PC-9 (cell line): ENCODE results near the gene ATP23.

Source experiments
- CTCF ChIP-seq: fragments of 200-600 bp; sonication (generic); conservative IDR thresholded peaks from 2 replicates; pipeline ENCODE4 v1.6.1; 2017; ENCODE audit warnings: mixed run types, antibody characterized with exemption, mild to moderate bottlenecking, moderate library complexity
- EZH2 ChIP-seq: fragments of 200-600 bp; sonication (generic); IDR thresholded peaks from 2 replicates; pipeline ENCODE4 v1.8.0; 2017; ENCODE audit warnings: antibody characterized with exemption, low read depth

GRCh38 chr12:57965766-57966165, 24.4 kb downstream of the ATP23 start:
- TF ChIP-seq CTCF, result no peak
- no peak for TF ChIP-seq EZH2
